ENCODE data around the gene CASP7. TPM values are rescaled to one million over a fixed set of nuclear protein-coding genes. Genes with fewer than 3 reads are reported as not detected.

The CASP7 gene
- total and polyA plus RNA-seq, 7 donors, result 4.5 to 24.7 (median 11.9) TPM

DNA sequence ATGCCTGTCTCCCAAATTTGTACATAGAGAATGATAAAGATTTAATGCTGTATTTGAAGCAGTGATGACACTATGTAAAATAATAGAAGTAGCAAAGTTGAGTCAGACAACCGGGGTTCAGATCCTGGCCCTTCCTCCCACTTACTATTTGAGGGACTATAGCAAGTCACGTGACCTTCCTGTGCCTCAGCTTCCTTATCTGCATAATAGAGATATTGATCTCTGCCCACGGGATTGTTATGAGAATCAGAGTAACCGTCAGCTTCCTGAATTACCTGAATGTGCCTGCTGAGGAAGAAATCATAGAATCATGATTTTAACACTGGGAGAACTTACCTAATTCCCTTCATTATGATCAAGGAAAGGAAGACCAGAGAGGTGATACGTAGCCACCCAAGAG, 26.9 kb downstream of the CASP7 start:
- Histone ChIP-seq H3K4me1 (no peaks in the 10 kb centered on the region), H3K4me3 (no peak overlapping the region), H3K27ac (no peak overlapping the region), H3K27me3 (ENCODE audit: insufficient read depth in 3 of 3, low read length in 2 of 3) (no peaks in the 10 kb centered on the region), H3K36me3 (ENCODE audit: insufficient read depth in 1 of 2, low read depth in 1 of 2) (peaks cover 0 to 19% of the 10 kb centered on the region in 2 donors), H3K9me3 (no peaks in the 10 kb centered on the region)
- TF ChIP-seq, protein P1, sequence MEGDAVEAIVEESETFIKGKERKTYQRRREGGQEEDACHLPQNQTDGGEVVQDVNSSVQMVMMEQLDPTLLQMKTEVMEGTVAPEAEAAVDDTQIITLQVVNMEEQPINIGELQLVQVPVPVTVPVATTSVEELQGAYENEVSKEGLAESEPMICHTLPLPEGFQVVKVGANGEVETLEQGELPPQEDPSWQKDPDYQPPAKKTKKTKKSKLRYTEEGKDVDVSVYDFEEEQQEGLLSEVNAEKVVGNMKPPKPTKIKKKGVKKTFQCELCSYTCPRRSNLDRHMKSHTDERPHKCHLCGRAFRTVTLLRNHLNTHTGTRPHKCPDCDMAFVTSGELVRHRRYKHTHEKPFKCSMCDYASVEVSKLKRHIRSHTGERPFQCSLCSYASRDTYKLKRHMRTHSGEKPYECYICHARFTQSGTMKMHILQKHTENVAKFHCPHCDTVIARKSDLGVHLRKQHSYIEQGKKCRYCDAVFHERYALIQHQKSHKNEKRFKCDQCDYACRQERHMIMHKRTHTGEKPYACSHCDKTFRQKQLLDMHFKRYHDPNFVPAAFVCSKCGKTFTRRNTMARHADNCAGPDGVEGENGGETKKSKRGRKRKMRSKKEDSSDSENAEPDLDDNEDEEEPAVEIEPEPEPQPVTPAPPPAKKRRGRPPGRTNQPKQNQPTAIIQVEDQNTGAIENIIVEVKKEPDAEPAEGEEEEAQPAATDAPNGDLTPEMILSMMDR (IDR thresholded peaks at IDR 0.05), result no peak
- no peak for ATAC-seq
- DNase-seq, result no peak
- WGBS, 3 donors, result 74 to 82% (median 80%) methylated on average over 5 of the region's 5 CpGs
- intact Hi-C loops (cut with DNase I), result loop anchor here (5.0 to 10.0 kb wide), 3 partner anchors 218 to 398 kb away; no protein-coding TSS in a partner anchor

DNA sequence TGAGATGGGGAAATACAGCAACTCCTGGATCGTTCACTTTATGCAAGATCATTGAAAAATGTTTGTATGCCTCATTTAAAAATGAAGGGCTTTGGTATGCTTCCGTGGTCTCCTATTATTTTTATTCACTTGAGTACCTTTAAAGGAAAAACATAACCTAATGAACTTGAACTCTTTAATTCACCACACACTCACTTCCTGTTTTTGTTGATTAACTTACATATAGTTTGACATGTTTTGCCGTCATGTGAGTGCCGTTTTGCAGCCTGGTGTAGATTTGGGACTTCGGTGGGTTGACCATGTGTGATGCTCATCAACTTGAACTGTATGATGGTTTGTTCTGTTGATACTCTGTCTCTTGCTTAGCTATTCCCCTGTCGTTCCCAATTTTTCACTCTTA, 28.9 kb downstream of the CASP7 start:
- DNase-seq, result no peak
- no peaks in the 10 kb centered on the region for H3K9me3 ChIP-seq
- ATAC-seq, result no peak
- peaks cover 0 to 19% of the 10 kb centered on the region in 2 donors for H3K36me3 ChIP-seq (ENCODE audit: insufficient read depth in 1 of 2, low read depth in 1 of 2)
- H3K27me3 ChIP-seq (ENCODE audit: insufficient read depth in 3 of 3, low read length in 2 of 3), result no peaks in the 10 kb centered on the region
- H3K4me3 ChIP-seq, result no peak overlapping the region
- TF ChIP-seq, protein P1 (IDR thresholded peaks at IDR 0.05), result no peak
- no peak overlapping the region for H3K27ac ChIP-seq
- H3K4me1 ChIP-seq, result no peaks in the 10 kb centered on the region
- intact Hi-C loops (cut with DNase I), result loop anchor here (5.0 to 10.0 kb wide), 3 partner anchors 216 to 396 kb away; no protein-coding TSS in a partner anchor
- 82 to 88% (median 84%) methylated on average over 6 of the region's 6 CpGs for WGBS, 3 donors

DNA sequence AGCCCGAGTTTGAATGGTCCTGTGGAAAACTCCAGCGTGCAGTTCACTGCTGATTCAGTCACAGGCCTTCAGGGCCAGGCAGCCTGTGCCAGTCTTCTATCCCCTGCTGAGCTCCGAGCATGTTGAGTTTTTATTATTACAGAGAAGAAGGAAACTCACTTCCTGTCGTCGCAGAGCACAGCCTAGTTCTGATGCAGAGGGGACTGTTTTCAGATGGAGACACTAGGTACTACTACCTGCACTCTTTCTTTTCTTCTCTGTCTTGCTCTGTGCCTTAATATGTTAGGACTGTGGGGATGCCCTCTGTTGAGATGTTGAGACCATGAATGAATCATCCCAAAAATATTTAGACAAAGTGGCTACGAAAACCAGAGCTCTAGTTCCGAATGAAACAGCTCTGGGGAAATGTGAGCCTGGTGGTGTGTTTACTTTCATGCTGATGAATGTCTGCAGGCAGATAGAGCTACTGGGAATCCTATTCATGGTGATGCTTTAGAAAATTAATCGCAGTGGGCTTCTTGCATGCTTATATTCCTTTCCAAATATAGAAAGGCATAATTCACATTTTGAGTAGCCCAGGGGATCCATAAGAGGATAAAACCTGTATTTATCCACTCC, 29.6 kb downstream of the CASP7 start:
- no peak for ATAC-seq
- Histone ChIP-seq H3K4me1 (no peaks in the 10 kb centered on the region), H3K36me3 (ENCODE audit: insufficient read depth in 1 of 2, low read depth in 1 of 2) (peaks cover 0 to 12% of the 10 kb centered on the region in 2 donors), H3K9me3 (no peaks in the 10 kb centered on the region), H3K4me3 (no peak overlapping the region), H3K27ac (no peak overlapping the region), H3K27me3 (ENCODE audit: insufficient read depth in 3 of 3, low read length in 2 of 3) (no peaks in the 10 kb centered on the region)
- TF ChIP-seq, protein P1 (IDR thresholded peaks at IDR 0.05), result no peak
- WGBS, 3 donors, result 57 to 62% (median 59%) methylated on average over 8 of the region's 8 CpGs
- no peak for DNase-seq
- intact Hi-C loops (cut with DNase I), result loop anchor here (5.0 to 10.0 kb wide), 3 partner anchors 215 to 395 kb away; no protein-coding TSS in a partner anchor

DNA sequence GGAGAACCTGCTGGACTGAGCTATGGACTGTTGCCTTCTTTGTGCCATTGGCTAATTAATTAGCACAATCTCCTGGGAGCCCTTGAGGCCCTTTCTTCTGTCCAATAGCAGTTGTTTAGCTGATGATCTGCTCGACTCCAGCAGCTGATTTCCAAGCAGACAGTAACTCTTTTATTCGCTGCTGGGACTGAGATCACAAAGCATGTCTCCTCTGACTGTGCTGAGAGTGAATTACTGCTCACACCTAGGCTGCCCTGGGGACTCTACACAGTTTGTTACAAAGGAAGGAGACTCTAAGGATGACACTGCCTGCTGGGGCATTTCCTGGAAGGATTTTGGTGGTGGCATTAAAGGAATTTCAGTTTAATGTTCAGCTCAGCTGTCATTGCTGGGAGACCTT, 31.4 kb downstream of the CASP7 start:
- no peak overlapping the region for H3K4me3 ChIP-seq
- no peak overlapping the region for H3K27ac ChIP-seq
- TF ChIP-seq, protein P1 (IDR thresholded peaks at IDR 0.05), result no peak
- H3K27me3 ChIP-seq (ENCODE audit: insufficient read depth in 3 of 3, low read length in 2 of 3), result no peaks in the 10 kb centered on the region
- WGBS, 3 donors, result 39 to 41% (median 41%) methylated on average over 2 of the region's 2 CpGs
- no peaks in the 10 kb centered on the region for H3K9me3 ChIP-seq
- ATAC-seq (no peak), DNase-seq (no peak)
- intact Hi-C loops (cut with DNase I), result no loop called here
- H3K36me3 ChIP-seq (ENCODE audit: insufficient read depth in 1 of 2, low read depth in 1 of 2), result peaks cover 0 to 7% of the 10 kb centered on the region in 2 donors
- H3K4me1 ChIP-seq, result no peaks in the 10 kb centered on the region

DNA sequence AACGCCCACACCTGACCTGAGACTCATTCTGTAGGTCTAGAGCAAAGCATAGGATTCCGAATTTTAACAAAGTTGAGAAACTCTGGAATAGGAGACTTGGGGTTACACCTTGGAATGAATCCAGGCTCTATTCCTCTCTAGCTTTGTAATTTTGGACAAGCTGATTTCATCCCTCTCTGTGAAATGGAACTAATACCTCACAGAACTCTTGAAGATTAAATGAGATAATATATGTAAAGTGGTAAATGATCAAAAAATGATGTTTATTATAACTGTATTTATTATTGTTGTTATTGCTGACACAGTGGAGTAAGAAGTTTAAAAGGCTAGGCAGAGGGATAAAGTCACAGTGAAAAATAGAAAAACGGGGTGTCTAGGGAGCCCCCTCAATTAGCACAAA, 32.3 kb downstream of the CASP7 start:
- Histone ChIP-seq H3K9me3 (no peaks in the 10 kb centered on the region), H3K4me1 (no peaks in the 10 kb centered on the region), H3K27me3 (ENCODE audit: insufficient read depth in 3 of 3, low read length in 2 of 3) (no peaks in the 10 kb centered on the region), H3K4me3 (no peak overlapping the region), H3K36me3 (ENCODE audit: insufficient read depth in 1 of 2, low read depth in 1 of 2) (peaks cover 0 to 7% of the 10 kb centered on the region in 2 donors), H3K27ac (no peak overlapping the region)
- TF ChIP-seq, protein P1 (IDR thresholded peaks at IDR 0.05), result no peak
- DNase-seq (no peak), ATAC-seq (no peak)
- intact Hi-C loops (cut with DNase I), result no loop called here
- WGBS, 3 donors, result 92 to 94% (median 92%) methylated on average over 3 of the region's 3 CpGs
